ENCODE measurements around the gene NPIPA7.
"Not testable (repeated sequence)": the region's sequence is repeated elsewhere in the genome, so short reads cannot be mapped to it uniquely, and the experiment has no call there.

DNA sequence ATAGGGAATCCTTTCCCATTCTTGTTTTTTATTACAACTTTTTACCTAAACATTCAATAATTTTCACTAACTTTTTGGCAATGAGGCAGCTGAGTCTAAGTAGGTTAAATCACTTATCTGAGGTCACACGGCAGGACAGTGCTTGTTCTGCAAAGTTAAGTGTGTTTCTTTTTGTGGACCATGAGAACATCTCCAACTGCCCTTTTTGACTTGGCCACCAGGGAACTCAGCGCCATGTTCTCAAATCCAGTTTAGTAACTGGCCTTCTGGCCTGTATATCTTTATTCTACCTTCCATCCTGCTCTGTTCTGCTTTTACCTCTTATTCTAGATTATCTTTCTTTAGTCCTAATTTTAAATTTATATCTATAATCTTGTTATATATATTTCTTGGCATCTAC lies 23.4 kb downstream of the NPIPA7 start:
- TF ChIP-seq POLR2A, CTCF (IDR thresholded peaks at IDR 0.05): not testable (repeated sequence)

Data from testis (tissue), 2 donors.